Panc1 (cell line): ENCODE results near the gene HM13. TPM values are rescaled to one million over a fixed set of nuclear protein-coding genes. Genes with fewer than 3 reads are reported as not detected.
"Not testable (repeated sequence)": the region's sequence is repeated elsewhere in the genome, so short reads cannot be mapped to it uniquely, and the experiment has no call there.

Source experiments
- ATAC-seq: fragments of 200-7000 bp; cut with Tn5 transposase; 2 replicates; pipeline ENCODE4 v1.9.1; 2020; ENCODE audit warnings: mild to moderate bottlenecking, moderate library complexity
- BruUV-seq: library from RNA; stranded (reverse); fragments of 400-500 nt; replicated peaks from 2 replicates; lab custom pipeline; 2021; lab: Mats Ljungman, UMichigan
- CTCF ChIA-PET: fragments of 300-600 bp; sonication (Branson Sonifier 250); formaldehyde crosslinking; loops from one replicate; lab custom pipeline; 2022; ENCODE audit warnings: antibody characterized with exemption; lab: Charles Lee
- POLR2A ChIA-PET: fragments of 300-600 bp; sonication (Branson Sonifier 250); formaldehyde crosslinking; loops from one replicate; lab custom pipeline; 2022; ENCODE audit warnings: antibody characterized with exemption; lab: Charles Lee
- DNase-seq: peaks from one replicate; pipeline ENCODE4 v3.0.0-alpha.2; 2010; ENCODE audit warnings: low read depth, low spot score
- H3K27ac ChIP-seq: 2 replicates; pipeline ENCODE4 v1.5.1; 2011; ENCODE audit warnings: mild to moderate bottlenecking, low read length, inconsistent platforms
- H3K27me3 ChIP-seq: fragments of 200-500 bp; sonication (Bioruptor generic); 2 replicates; pipeline ENCODE4 v1.6.0; 2014; ENCODE audit warnings: low read length, inconsistent platforms; ENCODE audit not compliant: control insufficient read depth, insufficient read depth
- H3K36me3 ChIP-seq: fragments of 200-500 bp; sonication (Bioruptor generic); 2 replicates; pipeline ENCODE4 v1.5.1; 2014; ENCODE audit warnings: inconsistent platforms, mild to moderate bottlenecking, low read length, moderate library complexity; ENCODE audit not compliant: control insufficient read depth, insufficient read depth
- H3K4me1 ChIP-seq: 2 replicates; pipeline ENCODE4 v1.5.1; 2011; ENCODE audit warnings: inconsistent platforms, mild to moderate bottlenecking, low read length, moderate library complexity; ENCODE audit not compliant: control insufficient read depth, insufficient read depth
- H3K4me3 ChIP-seq, 2 experiments: 2 replicates each; pipeline ENCODE4 v1.5.1; 2011 to 2012; ENCODE audit warnings: low read depth in 2 of 2, low read length in 2 of 2, mild to moderate bottlenecking in 2 of 2, inconsistent platforms in 1 of 2, moderate library complexity in 1 of 2
- H3K9me3 ChIP-seq: fragments of 200-500 bp; sonication (Bioruptor generic); 2 replicates; pipeline ENCODE4 v1.5.1; 2014; ENCODE audit warnings: low read depth, mild to moderate bottlenecking, inconsistent platforms, low read length, moderate library complexity; ENCODE audit not compliant: control insufficient read depth, insufficient read depth
- CTCF ChIP-seq: fragments of 450-650 bp; IDR thresholded peaks from 2 replicates; pipeline ENCODE4 v1.5.1; 2017; ENCODE audit warnings: mild to moderate bottlenecking
- POLR2AphosphoS5 ChIP-seq: IDR thresholded peaks from 2 replicates; pipeline ENCODE4 v1.6.1; 2012; ENCODE audit warnings: mild to moderate bottlenecking, low read depth, low read length, moderate library complexity
- REST ChIP-seq, 2 experiments: IDR thresholded peaks; 2 replicates each; pipeline ENCODE4 v1.6.1; 2011 to 2012; ENCODE audit warnings: low read depth in 2 of 2, control low read depth in 1 of 2, low read length in 1 of 2, mild to moderate bottlenecking in 1 of 2, moderate library complexity in 1 of 2; ENCODE audit not compliant: insufficient read depth in 1 of 2
- SIN3A ChIP-seq: IDR thresholded peaks from 2 replicates; pipeline ENCODE4 v1.6.1; 2012; ENCODE audit warnings: low read depth, mild to moderate bottlenecking, low read length, moderate library complexity, borderline replicate concordance; ENCODE audit not compliant: insufficient read depth
- TCF7L2 ChIP-seq: IDR thresholded peaks from 2 replicates; pipeline ENCODE4 v1.6.1; 2011; ENCODE audit warnings: mild to moderate bottlenecking, low read depth, low read length, inconsistent platforms
- in situ Hi-C: cut with HindIII; loops from 2 replicates; pipeline ENCODE4 v1.10.0; 2016; ENCODE audit warnings: low sequenced_read_pairs, low pct_unique_long_range_greater_than_20kb
- intact Hi-C: fragments of 100-400 bp; cut with micrococcal nuclease; formaldehyde crosslinking; loops from one replicate; pipeline ENCODE4 v1.10.0; 2022; ENCODE audit not compliant: unreplicated experiment
- total RNA-seq: library from RNA; stranded (reverse); gene quantifications from one replicate; pipeline ENCODE4 v1.2.1, GENCODE V29; 2021; ENCODE audit not compliant: unreplicated experiment

Gene HM13
- total RNA-seq, 1 experiment from 2014 or later, result 337 TPM

- CTCF ChIA-PET, result interaction anchor here (0.5 to 3.6 kb wide), 27 partner anchors 8 to 1967 kb away, joined by 3 to 138 read pairs (median 5); partner anchors contain the start of genes DEFB123, DEFB124 and REM1
- H3K4me1 ChIP-seq, in situ Hi-C loops: not testable (repeated sequence)
Observed at GRCh38 chr20:31502884-31503673, 11.2 kb upstream of the HM13 start.

GRCh38 chr20:31505903-31506302, 8.3 kb upstream of the HM13 start:
- ChIA-PET POLR2A (interaction anchor here (0.6 kb wide), 1 partner anchor 14 kb away, joined by 7 read pairs; no protein-coding TSS in a partner anchor), CTCF (no interaction called here)
- H3K4me1 ChIP-seq, result no peaks in the 10 kb centered on the region
- no peak overlapping the region for H3K27ac ChIP-seq
- no peaks in the 10 kb centered on the region for H3K27me3 ChIP-seq
- TF ChIP-seq POLR2AphosphoS5, result no peak
- no peak for TF ChIP-seq CTCF
- no peak for TF ChIP-seq REST (IDR thresholded peaks at IDR 0.05; ENCODE audit: insufficient read depth in 1 of 2, low read depth in 2 of 2, low read length in 1 of 2)
- no peak for TF ChIP-seq TCF7L2
- TF ChIP-seq SIN3A, result no peak
- H3K36me3 ChIP-seq, result no peaks in the 10 kb centered on the region
- in situ Hi-C loops (no loop called here), intact Hi-C loops (no loop called here)
- DNase-seq (no peak), ATAC-seq (no peak)
- BruUV-seq, result no TSS peak
- no peak overlapping the region for H3K4me3 ChIP-seq
- no peaks in the 10 kb centered on the region for H3K9me3 ChIP-seq

More at GRCh38 chr20:31502884-31503673, 11.2 kb upstream of the HM13 start:
- intact Hi-C loops, result loop anchor here (1.0 to 2.0 kb wide), 2 partner anchors 43 to 90 kb away; no protein-coding TSS in a partner anchor
- ATAC-seq (peak; percentile 98), DNase-seq (peak; percentile 73)
- not testable (repeated sequence) for H3K9me3 ChIP-seq, BruUV-seq, H3K27me3 ChIP-seq, H3K36me3 ChIP-seq, H3K27ac ChIP-seq, H3K4me3 ChIP-seq
- POLR2A ChIA-PET, result interaction anchor here (0.6 to 1.4 kb wide), 3 partner anchors 9 to 62 kb away, joined by 3 to 5 read pairs (median 4); partner anchors contain the start of gene DEFB123
- peak; percentile 100 for TF ChIP-seq CTCF
